GM12873 (cell line): Measurements from ENCODE around the gene ADGRL2.

Source experiments
- CTCF ChIP-seq: IDR thresholded peaks from 2 replicates; pipeline ENCODE4 v1.5.1; 2012; ENCODE audit warnings: low read depth, mild to moderate bottlenecking, moderate library complexity, low read length, control low read depth; ENCODE audit not compliant: insufficient read depth; ENCODE audit errors: missing control alignments

The ADGRL2 gene

DNA sequence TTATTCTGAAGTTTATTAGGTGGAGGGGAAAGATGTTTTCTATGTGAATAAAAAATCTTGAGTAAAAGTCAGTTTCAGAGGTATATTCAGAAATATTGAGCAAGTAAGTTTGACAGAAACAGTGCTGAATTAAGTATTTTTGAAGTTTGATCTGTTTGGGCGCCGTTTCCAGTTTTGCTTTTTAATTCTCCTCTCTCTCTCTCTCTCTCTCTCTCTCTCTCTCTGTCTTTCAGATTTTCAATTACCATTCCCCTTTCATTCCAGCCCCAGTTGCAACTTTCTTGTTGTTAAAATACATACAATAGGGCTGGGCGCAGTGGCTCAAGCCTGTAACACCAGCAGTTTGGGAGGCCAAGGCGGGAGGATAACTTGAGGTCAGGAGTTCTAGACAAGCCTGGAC, 24.0 kb downstream of the ADGRL2 start:
- TF ChIP-seq CTCF, result no peak

GRCh38 chr1:81827942-81828341, 27.2 kb downstream of the ADGRL2 start:
- TF ChIP-seq CTCF, result no peak

DNA sequence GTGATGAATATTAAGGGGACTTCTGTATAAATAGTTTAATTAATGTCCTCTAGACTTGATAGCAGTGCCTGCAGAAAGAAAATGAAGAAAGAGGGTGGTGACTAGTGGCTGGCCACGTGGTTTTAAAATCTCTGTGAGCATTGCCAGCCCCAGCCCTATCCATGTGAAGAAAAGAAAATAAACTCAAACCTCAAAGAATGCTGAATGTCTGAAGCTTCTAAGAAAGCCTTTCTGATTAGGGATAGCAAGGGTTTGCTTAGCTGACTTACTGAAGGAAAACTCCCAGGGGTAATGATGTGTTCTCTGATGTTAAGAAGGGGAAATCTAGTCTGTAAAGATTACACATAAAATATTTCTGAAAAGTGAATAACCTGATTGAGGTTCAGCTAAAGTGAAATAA, 31.8 kb downstream of the ADGRL2 start:
- TF ChIP-seq CTCF, result no peak

GRCh38 chr1:81833722-81834121, 33.0 kb downstream of the ADGRL2 start:
- TF ChIP-seq CTCF, result no peak

DNA sequence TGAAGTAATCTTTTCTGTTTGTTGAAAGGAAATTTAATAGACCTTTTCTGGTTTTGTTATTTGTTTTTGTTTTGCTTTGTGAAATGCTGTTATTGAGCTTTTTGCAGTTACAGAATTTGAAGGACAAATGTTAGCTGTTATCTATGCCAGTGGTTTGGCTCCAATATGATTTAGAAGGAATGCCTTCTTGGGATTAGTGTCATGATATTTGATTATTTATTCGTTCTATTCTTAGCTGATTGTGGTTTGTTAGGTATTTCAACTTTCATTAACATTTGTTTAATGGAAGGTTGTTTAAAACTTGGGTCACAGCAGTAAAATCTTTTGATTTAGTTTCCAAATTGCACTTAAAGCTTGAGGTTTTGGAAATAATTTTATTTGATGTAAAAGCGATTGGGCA, 33.5 kb downstream of the ADGRL2 start:
- no peak for TF ChIP-seq CTCF

GRCh38 chr1:81834921-81835698, 34.4 kb downstream of the ADGRL2 start:
- TF ChIP-seq CTCF, result no peak

DNA sequence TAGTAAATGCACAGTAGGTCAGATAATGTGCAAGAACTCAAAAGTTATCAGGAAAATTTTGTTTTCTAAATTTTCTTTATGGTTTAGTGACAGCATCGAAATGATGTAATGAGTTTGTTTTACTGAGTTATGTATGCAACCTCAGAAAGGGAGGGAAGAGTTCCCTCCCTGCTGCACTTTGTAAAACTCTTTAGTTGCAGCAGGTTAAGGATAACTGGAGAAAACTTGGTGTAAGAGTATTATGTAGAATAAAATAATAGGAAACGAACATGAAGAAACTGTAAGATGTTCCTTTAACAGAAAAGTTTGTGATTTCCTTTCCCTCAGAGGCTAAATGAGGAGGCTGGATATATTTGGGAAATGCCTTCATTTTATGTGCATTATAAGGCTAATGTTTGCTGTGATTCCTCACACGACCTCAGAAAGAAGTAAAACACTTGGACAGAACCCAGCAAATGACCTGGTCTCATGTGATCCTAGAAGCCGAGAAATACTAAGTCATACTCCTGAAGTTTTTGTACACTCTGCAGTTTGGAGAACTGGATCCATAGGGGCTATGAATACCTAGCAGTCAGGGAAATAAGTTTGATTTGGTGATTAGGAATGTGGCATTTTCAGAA, 35.4 kb downstream of the ADGRL2 start:
- no peak for TF ChIP-seq CTCF
